Measurements from ENCODE around the gene RPL5. TPM values are rescaled to one million over a fixed set of nuclear protein-coding genes. Genes with fewer than 3 reads are reported as not detected.
A peak's percentile ranks its signal among the peaks of the same experiment; 100 is the strongest.
"Not testable (repeated sequence)": the region's sequence is repeated elsewhere in the genome, so short reads cannot be mapped to it uniquely, and the experiment has no call there.

The RPL5 gene
- 786 TPM for total RNA-seq
- polyA plus RNA-seq (ENCODE audit: insufficient read depth, low read depth, low replicate concordance) = 1,286 TPM
- long read RNA-seq, donor 1, transcript RPL5-208 (8 exons, 1,085 nt) = major isoform, 504 of 1,204 reads
- long read RNA-seq, donor 1, transcript RPL5-212 (4 exons, 733 nt) = minor isoform, 20 of 1,204 reads
- long read RNA-seq, donor 1, transcript RPL5-207 (2 exons, 271 nt) = minor isoform, 43 of 1,204 reads
- long read RNA-seq, donor 1, transcript RPL5-205 (3 exons, 1,210 nt) = minor isoform, 115 of 1,204 reads
- long read RNA-seq, donor 1, partial matches to known transcripts = 504 of 1,204 reads
- long read RNA-seq, donor 1, other reads (novel, unspliced or antisense) = 12 of 1,204 reads
- long read RNA-seq, donor 2, transcript RPL5-212 (4 exons, 733 nt) = minor isoform, 9 of 1,634 reads
- long read RNA-seq, donor 2, transcript RPL5-205 (3 exons, 1,210 nt) = minor isoform, 85 of 1,634 reads
- long read RNA-seq, donor 2, transcript RPL5-208 (8 exons, 1,085 nt) = major isoform, 693 of 1,634 reads
- long read RNA-seq, donor 2, transcript RPL5-207 (2 exons, 271 nt) = minor isoform, 36 of 1,634 reads
- long read RNA-seq, donor 2, partial matches to known transcripts = 789 of 1,634 reads
- long read RNA-seq, donor 2, other reads (novel, unspliced or antisense) = 14 of 1,634 reads
- long read RNA-seq, donor 3, transcript RPL5-207 (2 exons, 271 nt) = minor isoform, 40 of 1,729 reads
- long read RNA-seq, donor 3, transcript RPL5-205 (3 exons, 1,210 nt) = minor isoform, 93 of 1,729 reads
- long read RNA-seq, donor 3, transcript RPL5-212 (4 exons, 733 nt) = minor isoform, 14 of 1,729 reads
- long read RNA-seq, donor 3, transcript RPL5-208 (8 exons, 1,085 nt) = major isoform, 684 of 1,729 reads
- long read RNA-seq, donor 3, partial matches to known transcripts = 857 of 1,729 reads
- long read RNA-seq, donor 3, other reads (novel, unspliced or antisense) = 32 of 1,729 reads
- long read RNA-seq, donor 4, transcript RPL5-205 (3 exons, 1,210 nt) = minor isoform, 27 of 607 reads
- long read RNA-seq, donor 4, transcript RPL5-208 (8 exons, 1,085 nt) = major isoform, 403 of 607 reads
- long read RNA-seq, donor 4, transcript RPL5-212 (4 exons, 733 nt) = minor isoform, 9 of 607 reads
- long read RNA-seq, donor 4, transcript RPL5-207 (2 exons, 271 nt) = minor isoform, 21 of 607 reads
- long read RNA-seq, donor 4, partial matches to known transcripts = 133 of 607 reads
- long read RNA-seq, donor 4, other reads (novel, unspliced or antisense) = 10 of 607 reads
- long read RNA-seq, donor 5, transcript RPL5-205 (3 exons, 1,210 nt) = minor isoform, 17 of 78 reads
- long read RNA-seq, donor 5, transcript RPL5-208 (8 exons, 1,085 nt) = major isoform, 32 of 78 reads
- long read RNA-seq, donor 5, partial matches to known transcripts = 26 of 78 reads
- long read RNA-seq, donor 5, other reads (novel, unspliced or antisense) = 0 of 78 reads
- long read RNA-seq, donor 6, transcript RPL5-208 (8 exons, 1,085 nt) = major isoform, 1,626 of 4,298 reads
- long read RNA-seq, donor 6, transcript RPL5-207 (2 exons, 271 nt) = minor isoform, 94 of 4,298 reads
- long read RNA-seq, donor 6, transcript RPL5-212 (4 exons, 733 nt) = minor isoform, 18 of 4,298 reads
- long read RNA-seq, donor 6, transcript RPL5-205 (3 exons, 1,210 nt) = minor isoform, 291 of 4,298 reads
- long read RNA-seq, donor 6, partial matches to known transcripts = 2,190 of 4,298 reads
- long read RNA-seq, donor 6, other reads (novel, unspliced or antisense) = 60 of 4,298 reads
- long read RNA-seq, donor 7, transcript RPL5-208 (8 exons, 1,085 nt) = major isoform, 126 of 195 reads
- long read RNA-seq, donor 7, transcript RPL5-205 (3 exons, 1,210 nt) = minor isoform, 22 of 195 reads
- long read RNA-seq, donor 7, partial matches to known transcripts = 37 of 195 reads
- long read RNA-seq, donor 7, other reads (novel, unspliced or antisense) = 5 of 195 reads
- long read RNA-seq, donor 8, transcript RPL5-205 (3 exons, 1,210 nt) = minor isoform, 139 of 1,595 reads
- long read RNA-seq, donor 8, transcript RPL5-212 (4 exons, 733 nt) = minor isoform, 12 of 1,595 reads
- long read RNA-seq, donor 8, transcript RPL5-208 (8 exons, 1,085 nt) = major isoform, 635 of 1,595 reads
- long read RNA-seq, donor 8, transcript RPL5-207 (2 exons, 271 nt) = minor isoform, 88 of 1,595 reads
- long read RNA-seq, donor 8, partial matches to known transcripts = 669 of 1,595 reads
- long read RNA-seq, donor 8, other reads (novel, unspliced or antisense) = 40 of 1,595 reads
- long read RNA-seq, donor 9, transcript RPL5-212 (4 exons, 733 nt) = minor isoform, 5 of 869 reads
- long read RNA-seq, donor 9, transcript RPL5-207 (2 exons, 271 nt) = minor isoform, 16 of 869 reads
- long read RNA-seq, donor 9, transcript RPL5-205 (3 exons, 1,210 nt) = minor isoform, 68 of 869 reads
- long read RNA-seq, donor 9, transcript RPL5-208 (8 exons, 1,085 nt) = major isoform, 313 of 869 reads
- long read RNA-seq, donor 9, partial matches to known transcripts = 464 of 869 reads
- long read RNA-seq, donor 9, other reads (novel, unspliced or antisense) = 0 of 869 reads
- long read RNA-seq, donor 10, transcript RPL5-208 (8 exons, 1,085 nt) = major isoform, 679 of 1,437 reads
- long read RNA-seq, donor 10, transcript RPL5-212 (4 exons, 733 nt) = minor isoform, 25 of 1,437 reads
- long read RNA-seq, donor 10, transcript RPL5-207 (2 exons, 271 nt) = minor isoform, 71 of 1,437 reads
- long read RNA-seq, donor 10, transcript RPL5-205 (3 exons, 1,210 nt) = minor isoform, 148 of 1,437 reads
- long read RNA-seq, donor 10, partial matches to known transcripts = 482 of 1,437 reads
- long read RNA-seq, donor 10, other reads (novel, unspliced or antisense) = 22 of 1,437 reads

- Histone ChIP-seq H3K27ac (ENCODE audit: low read depth in 2 of 2, low read length in 2 of 2) (peak within 1 kb of the TSS; percentile 92 to 95), H3K36me3 (ENCODE audit: control insufficient read depth in 2 of 3, insufficient read depth in 3 of 3, low read length in 3 of 3) (peaks cover 0 to 23% (median 18%) of the 10 kb centered on the region in 3 donors), H3K27me3 (ENCODE audit: control insufficient read depth, insufficient read depth, low read length) (no peaks in the 10 kb centered on the region), H3K9me3 (ENCODE audit: control insufficient read depth in 2 of 3, insufficient read depth in 1 of 3, low read length in 3 of 3) (no peaks in the 10 kb centered on the region), H3K9ac (ENCODE audit: low read length in 3 of 3) (peak within 1 kb of the TSS; percentile 98 to 99 (median 99)), H3K4me3 (ENCODE audit: low read length in 3 of 3) (peak within 1 kb of the TSS; percentile 94 to 99 (median 99)), H3K4me1 (ENCODE audit: control insufficient read depth in 2 of 3, insufficient read depth in 2 of 3, low read depth in 1 of 3, low read length in 3 of 3) (peaks cover 0 to 7% (median 6%) of the 10 kb centered on the region in 3 donors)
- DNase-seq = peak; percentile 97 to 99 (median 99)
- peak; percentile 91 for TF ChIP-seq CTCF (IDR thresholded peaks at IDR 0.05; ENCODE audit: borderline replicate concordance, extremely low read depth, insufficient read depth)
- no peak for FAIRE-seq
- intact Hi-C loops (cut with DNase I) = no loop called here
These were observed at the start of gene RPL5 for GRCh38 chr1:92831762-92832536. Gene RPL5, plus strand, starts transcription at chr1:92832040. Its CDS starts 75 bp downstream, at chr1:92832115.

- peak in 2 of 5 donors; percentile 36 to 50 for DNase-seq
- H3K9me3 ChIP-seq (ENCODE audit: control insufficient read depth in 2 of 3, insufficient read depth in 1 of 3, low read length in 3 of 3); H3K27me3 ChIP-seq (ENCODE audit: control insufficient read depth, insufficient read depth, low read length); H3K4me1 ChIP-seq (ENCODE audit: control insufficient read depth in 2 of 3, insufficient read depth in 2 of 3, low read depth in 1 of 3, low read length in 3 of 3); FAIRE-seq; H3K36me3 ChIP-seq (ENCODE audit: control insufficient read depth in 2 of 3, insufficient read depth in 3 of 3, low read length in 3 of 3); intact Hi-C loops (cut with DNase I): not testable (repeated sequence)
- peak; percentile 9 for TF ChIP-seq CTCF (IDR thresholded peaks at IDR 0.05; ENCODE audit: borderline replicate concordance, extremely low read depth, insufficient read depth)
- peak overlapping the region; percentile 62 to 95 (median 86) for H3K4me3 ChIP-seq (ENCODE audit: low read length in 3 of 3)
- H3K27ac ChIP-seq (ENCODE audit: low read depth in 2 of 2, low read length in 2 of 2) = peak overlapping the region in 1 of 2 donors; percentile 98
- H3K9ac ChIP-seq (ENCODE audit: low read length in 3 of 3) = peak overlapping the region; percentile 8 to 95 (median 88)
These were observed 48.3 kb upstream of the RPL5 start for GRCh38 chr1:92783550-92783949.
